Measurements from ENCODE around the gene ZFC3H1.
A peak's percentile ranks its signal among the peaks of the same experiment; 100 is the strongest.
"Not testable (repeated sequence)": the region's sequence is repeated elsewhere in the genome, so short reads cannot be mapped to it uniquely, and the experiment has no call there.

Gene ZFC3H1

GRCh38 chr12:71688961-71689570 lies 25.4 kb upstream of the ZFC3H1 start:
- no peak for DNase-seq (ENCODE audit: low read depth, low spot score)
- no peak for TF ChIP-seq CTCF (IDR thresholded peaks at IDR 0.05; ENCODE audit: low read depth, low read length)
- H3K4me3 ChIP-seq (ENCODE audit: low read depth, low read length): no peak overlapping the region
- in situ Hi-C loops (cut with HindIII; ENCODE audit: low sequenced_read_pairs): no loop called here

GRCh38 chr12:71687172-71687571 lies 23.5 kb upstream of the ZFC3H1 start:
- H3K4me3 ChIP-seq (ENCODE audit: low read depth, low read length): peak overlapping the region; percentile 75
- in situ Hi-C loops (cut with HindIII; ENCODE audit: low sequenced_read_pairs); DNase-seq (ENCODE audit: low read depth, low spot score): not testable (repeated sequence)

GRCh38 chr12:71686658-71687025 lies 23.0 kb upstream of the ZFC3H1 start:
- H3K4me3 ChIP-seq (ENCODE audit: low read depth, low read length): peak overlapping the region; percentile 75
- TF ChIP-seq CTCF (IDR thresholded peaks at IDR 0.05; ENCODE audit: low read depth, low read length): no peak
- DNase-seq (ENCODE audit: low read depth, low spot score): no peak
- in situ Hi-C loops (cut with HindIII; ENCODE audit: low sequenced_read_pairs): no loop called here

GRCh38 chr12:71685914-71686657 lies 22.4 kb upstream of the ZFC3H1 start, which contains the start of gene TMEM19:
Gene TMEM19, plus strand, starts transcription at chr12:71686082. Its CDS starts 599 bp downstream, at chr12:71686681.
- peak; percentile 93 for DNase-seq (ENCODE audit: low read depth, low spot score)
- in situ Hi-C loops (cut with HindIII; ENCODE audit: low sequenced_read_pairs): no loop called here
- TF ChIP-seq CTCF (IDR thresholded peaks at IDR 0.05; ENCODE audit: low read depth, low read length): peak; percentile 30
- H3K4me3 ChIP-seq (ENCODE audit: low read depth, low read length): peak within 1 kb of the TSS; percentile 75

- in situ Hi-C loops (cut with HindIII; ENCODE audit: low sequenced_read_pairs): no loop called here
- H3K4me3 ChIP-seq (ENCODE audit: low read depth, low read length): peak overlapping the region; percentile 75
- DNase-seq (ENCODE audit: low read depth, low spot score): no peak
- no peak for TF ChIP-seq CTCF (IDR thresholded peaks at IDR 0.05; ENCODE audit: low read depth, low read length)
Observed at GRCh38 chr12:71685312-71685906, 21.8 kb upstream of the ZFC3H1 start.

GRCh38 chr12:71684081-71684480 lies 20.4 kb upstream of the ZFC3H1 start:
- in situ Hi-C loops (cut with HindIII; ENCODE audit: low sequenced_read_pairs): no loop called here
- TF ChIP-seq CTCF (IDR thresholded peaks at IDR 0.05; ENCODE audit: low read depth, low read length): no peak
- no peak overlapping the region for H3K4me3 ChIP-seq (ENCODE audit: low read depth, low read length)
- no peak for DNase-seq (ENCODE audit: low read depth, low spot score)

GRCh38 chr12:71683633-71684032 lies 20.0 kb upstream of the ZFC3H1 start:
- no peak for DNase-seq (ENCODE audit: low read depth, low spot score)
- no peak for TF ChIP-seq CTCF (IDR thresholded peaks at IDR 0.05; ENCODE audit: low read depth, low read length)
- no peak overlapping the region for H3K4me3 ChIP-seq (ENCODE audit: low read depth, low read length)
- in situ Hi-C loops (cut with HindIII; ENCODE audit: low sequenced_read_pairs): no loop called here
